NCI-H2196 treated with DMSO at 0.1 percent for 48 hours (cell line): ENCODE data around the gene HTT.

ENCODE experiments used
- DNase-seq: peaks from one replicate; lab custom pipeline; 2025; ENCODE audit not compliant: unreplicated experiment; lab: John Stamatoyannopoulos, UW

The HTT gene

DNA sequence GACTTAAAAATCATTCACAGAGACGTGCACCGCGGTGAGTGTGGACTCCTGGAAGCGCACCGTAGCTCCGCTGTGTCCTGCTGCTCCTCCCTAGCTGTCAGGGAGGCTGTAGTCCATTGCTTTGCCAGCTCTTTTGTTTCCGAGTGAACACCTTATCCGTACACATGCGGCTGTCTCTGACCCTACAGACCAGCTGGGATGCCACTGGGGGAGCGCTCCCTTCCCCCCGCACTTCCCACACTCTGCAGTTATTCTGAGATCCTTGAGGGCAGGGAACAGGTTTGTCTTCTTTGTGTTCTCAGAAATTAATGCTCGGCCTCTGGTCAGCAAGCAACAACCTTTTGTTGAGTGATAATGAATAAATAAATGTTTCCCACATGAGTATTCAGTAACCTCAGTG lies 140.8 kb downstream of the HTT start:
- DNase-seq, result no peak

DNA sequence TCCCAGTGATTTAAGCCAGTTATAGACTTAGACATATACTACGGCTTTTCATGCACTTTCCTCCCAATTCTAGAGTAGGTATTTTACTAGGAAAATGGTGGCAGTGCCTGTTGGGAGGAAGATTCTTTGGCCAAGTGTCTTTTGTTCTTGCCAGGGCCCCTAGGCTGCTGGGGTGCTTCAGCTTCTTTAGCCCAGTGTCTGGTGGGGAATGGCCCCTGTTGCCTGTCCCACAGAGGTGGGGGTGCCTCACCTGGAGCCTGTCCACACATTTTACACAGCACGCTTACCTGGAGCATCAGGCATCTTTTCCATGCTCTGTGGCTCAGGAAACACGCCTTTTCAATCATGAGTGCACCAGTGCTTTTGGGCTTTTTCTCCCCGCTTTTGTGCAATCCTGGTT lies 141.3 kb downstream of the HTT start:
- DNase-seq, result no peak

- no peak for DNase-seq
Measured at GRCh38 chr4:3217266-3217665, 142.8 kb downstream of the HTT start.

DNA sequence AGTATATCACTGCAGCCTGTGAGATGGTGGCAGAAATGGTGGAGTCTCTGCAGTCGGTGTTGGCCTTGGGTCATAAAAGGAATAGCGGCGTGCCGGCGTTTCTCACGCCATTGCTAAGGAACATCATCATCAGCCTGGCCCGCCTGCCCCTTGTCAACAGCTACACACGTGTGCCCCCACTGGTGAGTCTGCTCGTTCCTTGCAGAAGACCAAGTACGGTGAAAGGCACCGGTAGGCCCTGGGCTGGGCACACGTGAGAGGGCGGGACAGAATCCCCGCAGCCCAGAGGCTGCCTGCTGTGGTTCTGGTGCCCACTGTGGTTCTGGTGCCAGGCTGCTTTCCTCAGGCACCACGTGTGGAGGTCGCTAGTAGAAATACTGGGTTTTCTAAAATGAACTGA lies 143.3 kb downstream of the HTT start:
- no peak for DNase-seq

GRCh38 chr4:3218824-3219760 lies 144.6 kb downstream of the HTT start:
- no peak for DNase-seq

DNA sequence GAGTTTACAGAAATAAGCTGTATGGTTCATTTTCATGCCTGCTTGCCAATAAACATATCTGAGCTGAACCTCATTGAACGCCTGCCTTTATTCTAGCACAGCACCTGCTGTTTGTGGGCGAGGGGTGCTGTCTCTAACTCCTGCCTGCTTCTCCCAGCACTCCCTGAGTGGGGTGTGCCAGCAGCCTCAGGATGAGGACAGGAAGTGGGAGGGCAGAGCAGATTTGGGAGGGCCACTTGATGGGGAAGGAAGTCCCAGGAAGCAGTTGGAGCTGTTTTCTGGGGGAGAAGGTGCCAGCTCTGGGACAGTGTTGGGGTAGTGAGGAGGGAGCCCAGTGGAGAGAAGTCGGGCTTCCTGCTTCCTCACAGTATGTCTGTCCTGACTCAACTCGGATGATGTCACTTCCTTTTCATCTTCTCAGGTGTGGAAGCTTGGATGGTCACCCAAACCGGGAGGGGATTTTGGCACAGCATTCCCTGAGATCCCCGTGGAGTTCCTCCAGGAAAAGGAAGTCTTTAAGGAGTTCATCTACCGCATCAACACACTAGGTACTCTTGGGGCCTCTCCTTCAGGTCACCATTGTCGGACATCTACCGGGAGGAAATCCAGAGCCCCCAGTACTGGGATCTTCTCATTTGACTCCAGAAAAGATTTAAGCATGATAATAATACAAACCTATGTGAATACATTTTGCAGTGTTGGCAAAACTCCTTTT lies 145.4 kb downstream of the HTT start:
- no peak for DNase-seq

- DNase-seq, result no peak
Measured at GRCh38 chr4:3220476-3221183, 146.1 kb downstream of the HTT start.

GRCh38 chr4:3221184-3221494 lies 146.7 kb downstream of the HTT start:
- DNase-seq, result no peak

DNA sequence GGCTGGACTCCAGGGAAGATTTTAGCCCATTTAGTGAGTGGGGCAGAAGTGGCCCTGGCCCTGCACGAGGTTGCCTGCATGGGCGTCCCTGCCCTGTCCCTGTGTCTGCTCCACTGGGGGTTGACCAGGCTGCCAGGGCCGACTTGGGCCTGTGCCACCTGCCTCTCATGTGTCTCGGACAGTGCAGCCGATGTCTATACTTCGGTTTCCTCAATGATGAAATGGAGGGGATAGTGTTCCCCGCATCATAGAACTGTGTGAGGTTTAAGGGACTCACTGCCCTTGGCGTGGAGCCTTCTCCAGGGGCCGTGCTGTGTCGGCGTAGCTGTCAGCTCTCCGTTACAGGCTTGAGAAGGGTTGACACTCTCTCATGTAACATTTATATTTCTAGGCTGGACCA lies 147.5 kb downstream of the HTT start:
- DNase-seq, result no peak

GRCh38 chr4:3223346-3223745 lies 148.9 kb downstream of the HTT start:
- DNase-seq, result no peak

- DNase-seq, result no peak
Measured at GRCh38 chr4:3223956-3224748, 149.7 kb downstream of the HTT start.

GRCh38 chr4:3225071-3225850 lies 150.8 kb downstream of the HTT start:
- DNase-seq, result no peak

DNA sequence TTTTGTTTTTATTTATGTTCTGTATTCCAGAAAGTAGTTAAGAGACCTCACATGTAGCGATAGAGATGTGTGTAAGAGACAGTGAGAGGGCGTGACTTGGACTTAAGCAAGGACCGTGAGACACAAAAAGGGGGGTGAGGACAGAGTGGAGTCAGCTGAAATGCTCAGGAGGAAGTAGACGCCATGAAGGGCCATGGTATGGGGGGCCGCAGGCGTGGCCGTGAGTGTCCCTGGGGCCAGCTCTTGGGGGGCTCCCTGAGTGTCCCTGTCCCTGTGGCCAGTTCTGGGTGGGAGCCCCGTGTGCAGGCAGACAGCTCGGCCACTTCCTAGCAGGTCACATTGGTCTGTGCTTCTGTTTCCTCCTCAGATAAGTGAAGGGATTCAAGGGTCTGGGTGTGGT lies 151.5 kb downstream of the HTT start:
- DNase-seq, result no peak

DNA sequence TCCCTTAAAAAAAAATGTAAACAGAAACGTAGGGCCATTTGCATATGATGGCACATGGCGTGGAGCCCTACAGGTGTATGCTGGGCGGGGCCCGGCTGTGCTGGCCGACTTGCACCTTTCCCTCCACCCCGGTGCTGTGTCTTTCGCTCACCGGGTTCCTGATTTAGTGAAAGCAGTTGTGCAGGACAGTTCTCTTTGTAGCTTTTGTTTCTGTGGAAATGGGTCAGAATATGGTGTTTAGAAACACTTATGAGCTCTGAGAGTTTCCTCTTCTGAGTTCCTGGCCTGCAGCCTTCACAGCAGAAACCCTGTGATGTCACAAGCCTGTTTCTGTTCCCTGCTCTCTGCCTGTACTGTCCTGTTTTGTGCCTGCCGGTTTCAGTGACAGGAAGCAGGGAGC lies 152.0 kb downstream of the HTT start:
- DNase-seq, result no peak

- no peak for DNase-seq
Measured at GRCh38 chr4:3226944-3227343, 152.5 kb downstream of the HTT start.

DNA sequence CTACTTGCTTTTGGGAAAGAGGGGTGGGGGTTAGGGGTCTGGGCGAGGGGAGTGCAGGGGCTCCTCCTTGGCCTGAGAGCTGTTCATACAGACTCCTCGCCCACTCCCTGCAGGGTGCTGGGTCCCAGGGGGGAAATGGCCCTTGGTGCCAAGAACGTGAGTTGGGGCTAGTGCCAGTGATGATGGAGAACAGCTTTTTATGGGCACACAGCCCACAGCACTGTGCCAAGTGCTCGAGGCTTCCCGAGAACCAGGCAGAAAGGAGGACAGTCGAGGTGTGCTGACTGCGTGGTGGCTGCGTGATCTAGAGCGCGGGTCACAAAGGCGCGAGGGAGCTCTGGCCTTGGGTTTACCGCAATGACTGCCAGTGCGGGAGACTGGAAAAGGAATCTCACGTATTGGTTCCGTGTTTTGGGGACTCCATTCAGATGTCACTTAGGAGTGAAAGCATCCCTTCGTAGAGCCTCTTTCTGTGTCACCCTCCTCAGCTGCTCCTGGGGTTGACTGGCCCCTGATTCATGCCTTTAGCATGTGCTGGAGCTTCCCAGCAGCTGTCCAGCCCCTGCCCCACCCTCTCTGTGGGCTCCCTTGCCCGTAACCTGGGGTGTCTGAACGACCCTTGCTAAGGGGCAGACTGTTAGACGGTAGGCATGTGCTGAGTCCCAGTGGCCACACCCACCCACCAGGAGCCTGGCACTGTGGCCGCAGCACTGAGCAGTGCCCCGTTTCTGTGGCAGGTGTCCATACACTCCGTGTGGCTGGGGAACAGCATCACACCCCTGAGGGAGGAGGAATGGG lies 153.6 kb downstream of the HTT start:
- DNase-seq, result no peak

GRCh38 chr4:3228881-3229280 lies 154.4 kb downstream of the HTT start:
- DNase-seq, result no peak

DNA sequence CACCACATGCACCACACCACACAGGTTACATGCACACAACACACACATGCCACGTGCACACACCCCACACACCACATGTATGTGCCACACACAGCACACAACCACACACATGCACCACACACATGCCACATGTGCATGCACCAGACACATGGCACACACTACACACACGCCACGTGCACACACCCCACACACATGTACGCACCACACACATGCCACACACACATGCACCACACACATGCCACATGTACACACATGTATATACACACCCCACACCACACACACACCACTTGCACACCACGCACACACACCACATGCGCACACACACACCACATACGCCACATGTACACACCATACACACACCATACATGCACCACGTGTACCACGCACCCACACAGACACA lies 154.8 kb downstream of the HTT start:
- DNase-seq, result no peak

GRCh38 chr4:3229964-3230363 lies 155.5 kb downstream of the HTT start:
- DNase-seq, result no peak

GRCh38 chr4:3231471-3231870 lies 157.0 kb downstream of the HTT start:
- DNase-seq, result no peak
